ENCODE results near the gene CYP46A1. TPM values are rescaled to one million over a fixed set of nuclear protein-coding genes. Genes with fewer than 3 reads are reported as not detected.

The CYP46A1 gene
- total and polyA plus RNA-seq, 3 donors from 2014 or later = 2.5 to 4.6 (median 4.2) TPM

GRCh38 chr14:99671235-99672224 lies 12.6 kb upstream of the CYP46A1 start:
- WGBS, 2 donors = 66 to 85% methylated on average over 13 to 20 of the region's 20 CpGs
- intact Hi-C loops (cut with DNase I; ENCODE audit: low total_unique reads) = no loop called here
- Histone ChIP-seq H3K4me3 (no peak overlapping the region), H3K36me3 (ENCODE audit: low read depth, missing control alignments) (no peaks in the 10 kb centered on the region), H3K27ac (no peak overlapping the region), H3K27me3 (no peaks in the 10 kb centered on the region), H3K4me1 (no peaks in the 10 kb centered on the region), H3K9me3 (no peaks in the 10 kb centered on the region)
- TF ChIP-seq CTCF (IDR thresholded peaks at IDR 0.05) = no peak
- TF ChIP-seq POLR2A (IDR thresholded peaks at IDR 0.05) = no peak
- no peak for DNase-seq

- H3K4me1 ChIP-seq = no peaks in the 10 kb centered on the region
- TF ChIP-seq POLR2A (IDR thresholded peaks at IDR 0.05) (no peak), CTCF (IDR thresholded peaks at IDR 0.05) (no peak)
- intact Hi-C loops (cut with DNase I; ENCODE audit: low total_unique reads) = no loop called here
- H3K27ac ChIP-seq = no peak overlapping the region
- no peak overlapping the region for H3K4me3 ChIP-seq
- no peaks in the 10 kb centered on the region for H3K27me3 ChIP-seq
- no peak for DNase-seq
- H3K36me3 ChIP-seq (ENCODE audit: low read depth, missing control alignments) = no peaks in the 10 kb centered on the region
- WGBS, 2 donors = 89% methylated on average over 11 of the region's 11 CpGs
- no peaks in the 10 kb centered on the region for H3K9me3 ChIP-seq
Measured at GRCh38 chr14:99672506-99673304, 11.4 kb upstream of the CYP46A1 start.

- WGBS, 2 donors = 78 to 89% methylated on average over 5 to 6 of the region's 8 CpGs
- Histone ChIP-seq H3K4me1 (no peaks in the 10 kb centered on the region), H3K36me3 (ENCODE audit: low read depth, missing control alignments) (no peaks in the 10 kb centered on the region), H3K4me3 (no peak overlapping the region), H3K27me3 (no peaks in the 10 kb centered on the region), H3K9me3 (no peaks in the 10 kb centered on the region), H3K27ac (no peak overlapping the region)
- TF ChIP-seq CTCF (IDR thresholded peaks at IDR 0.05) (no peak), POLR2A (IDR thresholded peaks at IDR 0.05) (no peak)
- intact Hi-C loops (cut with DNase I; ENCODE audit: low total_unique reads) = no loop called here
- no peak for DNase-seq
Measured at GRCh38 chr14:99673305-99674063, 10.6 kb upstream of the CYP46A1 start.

- Histone ChIP-seq H3K36me3 (ENCODE audit: low read depth, missing control alignments) (no peaks in the 10 kb centered on the region), H3K4me3 (no peak overlapping the region), H3K4me1 (no peaks in the 10 kb centered on the region), H3K27ac (no peak overlapping the region), H3K9me3 (no peaks in the 10 kb centered on the region), H3K27me3 (no peaks in the 10 kb centered on the region)
- TF ChIP-seq POLR2A (IDR thresholded peaks at IDR 0.05) (no peak), CTCF (IDR thresholded peaks at IDR 0.05) (no peak)
- DNase-seq = no peak
- 93 to 97% methylated on average over 7 to 9 of the region's 9 CpGs for WGBS, 2 donors
- intact Hi-C loops (cut with DNase I; ENCODE audit: low total_unique reads) = no loop called here
Measured at GRCh38 chr14:99674064-99674650, 9.9 kb upstream of the CYP46A1 start.
